Body of pancreas (tissue), 4 donors: ENCODE results near the gene MARCO. TPM values are rescaled to one million over a fixed set of nuclear protein-coding genes. Genes with fewer than 3 reads are reported as not detected.

Source experiments
- ATAC-seq: fragments of 150-250 bp; one replicate; pipeline ENCODE4 v1.9.1; 2016
- DNase-seq, 4 donors: peaks; one replicate each; pipeline ENCODE4 v3.0.0-alpha.2; 2019
- H3K27ac ChIP-seq, 4 donors: fragments of 200-600 bp; sonication (generic); 1 replicate in 3 of 4; 2 replicates in 1 of 4; pipeline versions ENCODE4 v1.5.1 to v1.6.1; 2016 to 2019; ENCODE audit warnings: mild to moderate bottlenecking in 1 of 4, mixed read lengths in 1 of 4, moderate library complexity in 1 of 4
- H3K27me3 ChIP-seq, 2 donors: fragments of 200-600 bp; sonication (generic); one replicate each; pipeline ENCODE4 v1.6.0; 2016; ENCODE audit warnings: mild to moderate bottlenecking in 1 of 2
- H3K36me3 ChIP-seq, 2 donors: fragments of 200-600 bp; sonication (generic); replicated peaks in 1 of 2; 2 replicates each; pipeline ENCODE4 v1.5.1; 2016; ENCODE audit warnings: low read depth in 2 of 2; ENCODE audit not compliant: insufficient read depth in 1 of 2
- H3K4me1 ChIP-seq: fragments of 200-600 bp; sonication (generic); one replicate; pipeline ENCODE4 v1.6.0; 2016
- H3K4me3 ChIP-seq, 2 donors: fragments of 200-600 bp; sonication (generic); 1 replicate in 1 of 2; 2 replicates in 1 of 2; pipeline ENCODE4 v1.5.1; 2016 to 2019
- H3K9me3 ChIP-seq, 3 donors: fragments of 200-600 bp; sonication (generic); 1 replicate in 2 of 3; 2 replicates in 1 of 3; pipeline ENCODE4 v1.5.1; 2016
- CTCF ChIP-seq, 7 experiments: fragments of 450-650 bp in 4 of 7; fragments of 200-600 bp in 3 of 7; sonication (generic) in 3 of 7; IDR thresholded peaks; one replicate each; pipeline ENCODE4 v1.5.1; 2016 to 2019; ENCODE audit warnings: antibody characterized with exemption in 7 of 7
- POLR2A ChIP-seq, 3 donors: fragments of 450-650 bp; IDR thresholded peaks; one replicate each; pipeline ENCODE4 v1.6.1; 2016; ENCODE audit warnings: antibody characterized with exemption in 3 of 3, mild to moderate bottlenecking in 2 of 3
- WGBS, 2 donors: methylation state at CpG; one replicate each; pipeline ENCODE4 v1.1.5; 2017; 5-methylcytosine and 5-hydroxymethylcytosine counted together
- intact Hi-C: fragments of 100-400 bp; cut with DNase I; formaldehyde crosslinking; loops from one replicate; pipeline ENCODE4 v1.15.1; 2023
- total RNA-seq, 2 donors: library from RNA; depleted of rRNA; stranded (reverse); fragments of >200 nt; gene quantifications; one replicate each; pipeline ENCODE4 v1.1.0, GENCODE V29; 2016

MARCO gene
- total RNA-seq, 2 donors from 2014 or later, result 1.0 TPM; not detected in 1

DNA sequence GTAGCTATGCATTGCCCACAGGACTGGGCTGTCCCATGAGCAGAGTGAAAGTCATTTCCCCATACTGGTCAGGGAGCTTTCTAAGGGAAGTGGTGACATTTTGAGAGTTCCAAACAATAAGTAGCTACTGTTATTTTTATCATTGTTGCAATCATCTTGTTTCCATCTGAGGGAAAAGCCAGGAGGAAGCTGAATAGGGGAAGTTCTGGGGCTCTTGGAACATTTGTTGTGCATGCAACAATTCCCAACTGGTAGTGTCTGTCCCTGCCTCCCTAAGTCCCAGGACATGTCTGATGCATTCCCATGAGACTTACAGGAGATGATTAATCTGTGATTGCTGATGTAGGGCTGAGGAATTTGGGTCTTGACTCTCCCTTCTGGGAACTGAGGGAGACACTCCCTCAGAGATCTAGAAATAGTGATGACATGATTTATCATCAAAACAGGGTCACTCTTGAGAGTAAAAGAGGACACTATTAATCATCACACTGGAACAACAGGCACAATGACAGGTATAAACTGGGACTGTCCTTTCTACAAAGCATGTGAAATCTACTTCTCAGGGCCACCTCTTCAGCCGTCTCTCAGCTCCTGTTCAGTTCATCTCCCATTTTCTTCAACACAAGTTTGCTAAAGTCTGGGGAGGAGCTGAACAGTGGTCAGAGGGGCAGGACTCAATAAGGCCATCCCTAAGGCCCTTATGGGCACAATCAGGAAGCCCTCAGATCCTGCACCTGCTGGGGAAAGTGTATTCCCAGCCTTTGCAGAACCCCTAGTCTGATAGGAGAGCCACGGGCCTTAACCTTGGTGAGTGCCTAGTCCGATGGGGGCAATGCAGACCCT lies 28.0 kb upstream of the MARCO start:
- Histone ChIP-seq H3K27me3 (no peaks in the 10 kb centered on the region), H3K36me3 (no peaks in the 10 kb centered on the region), H3K27ac (no peak overlapping the region), H3K4me3 (no peak overlapping the region), H3K4me1 (no peaks in the 10 kb centered on the region), H3K9me3 (no peaks in the 10 kb centered on the region)
- TF ChIP-seq POLR2A (IDR thresholded peaks at IDR 0.05) (no peak), CTCF (IDR thresholded peaks at IDR 0.05) (no peak)
- DNase-seq, result no peak
- intact Hi-C loops, result no loop called here
- no peak for ATAC-seq
- 39 to 61% methylated on average over 2 to 3 of the region's 3 CpGs for WGBS, 2 donors

DNA sequence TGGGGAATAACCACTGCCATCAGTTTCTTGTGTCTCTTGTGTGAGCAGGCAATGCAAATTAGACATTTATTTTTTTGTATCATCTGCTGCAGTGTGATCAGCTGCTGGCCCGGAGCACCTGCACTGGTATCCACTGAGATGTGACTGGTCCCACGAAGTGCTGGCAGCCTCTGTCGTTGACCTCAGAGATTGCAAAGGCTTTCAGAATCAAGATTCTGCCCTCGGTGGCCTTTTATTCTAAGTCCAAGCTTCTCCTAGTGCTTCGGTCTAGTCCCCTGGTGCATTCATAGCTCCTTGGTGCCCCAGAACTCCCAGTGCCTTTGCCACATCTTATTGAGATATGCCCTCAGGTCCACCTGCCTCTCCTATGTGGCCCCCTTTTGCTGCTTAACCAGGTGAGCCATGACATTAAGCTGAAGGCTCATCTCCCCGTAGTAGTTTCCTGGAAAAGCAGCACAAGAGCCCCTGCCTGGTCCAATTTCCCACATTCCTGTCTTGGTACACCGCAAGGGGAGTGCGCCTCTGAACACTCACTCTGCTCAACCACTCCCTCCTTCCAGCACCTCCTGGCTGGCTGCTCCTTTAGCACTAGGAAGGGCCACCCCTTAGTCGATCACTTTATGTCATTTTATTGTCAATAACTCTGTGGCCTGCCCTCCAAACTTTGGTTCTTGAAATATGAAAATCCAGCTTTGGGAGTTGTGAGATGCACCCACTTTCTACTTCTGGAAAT lies 27.1 kb upstream of the MARCO start:
- H3K9me3 ChIP-seq, result no peaks in the 10 kb centered on the region
- WGBS, 2 donors, result 57 to 71% methylated on average over 8 to 9 of the region's 9 CpGs
- TF ChIP-seq POLR2A (IDR thresholded peaks at IDR 0.05) (no peak), CTCF (IDR thresholded peaks at IDR 0.05) (no peak)
- DNase-seq (no peak), ATAC-seq (no peak)
- no peaks in the 10 kb centered on the region for H3K36me3 ChIP-seq
- intact Hi-C loops, result no loop called here
- H3K27ac ChIP-seq, result no peak overlapping the region
- H3K4me3 ChIP-seq, result no peak overlapping the region
- H3K27me3 ChIP-seq, result no peaks in the 10 kb centered on the region
- H3K4me1 ChIP-seq, result no peaks in the 10 kb centered on the region

DNA sequence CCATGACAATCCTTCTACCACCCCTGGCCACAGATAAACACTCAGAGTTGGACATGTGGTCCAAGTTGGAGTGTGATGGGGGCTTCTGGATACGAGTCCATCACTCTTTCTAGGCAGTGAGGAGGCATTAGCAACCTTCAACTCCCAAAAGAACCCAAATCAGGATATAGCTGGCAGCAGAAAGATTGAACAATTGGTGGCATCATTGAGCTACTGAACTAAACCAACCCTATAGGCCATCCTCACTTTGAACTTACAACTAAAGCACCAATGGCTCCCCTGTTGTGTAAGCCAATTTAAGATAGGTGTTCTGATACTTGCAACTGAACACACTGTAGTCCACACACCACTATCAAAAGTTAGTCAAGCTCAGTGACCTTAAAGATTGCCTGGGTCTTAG lies 24.0 kb upstream of the MARCO start:
- WGBS, 2 donors, result 54 to 60% methylated on average over 1 of the region's 1 CpG
- no peak for ATAC-seq
- H3K36me3 ChIP-seq, result no peaks in the 10 kb centered on the region

GRCh38 chr2:118921646-118922045 lies 20.3 kb upstream of the MARCO start:
- no peaks in the 10 kb centered on the region for H3K27me3 ChIP-seq
- WGBS, 2 donors, result 56 to 73% methylated on average over 7 of the region's 7 CpGs
- no peak for ATAC-seq

More for the DNA sequence above, 24.0 kb upstream of the MARCO start:
- Histone ChIP-seq H3K4me3 (no peak overlapping the region), H3K27ac (no peak overlapping the region), H3K9me3 (no peaks in the 10 kb centered on the region), H3K4me1 (no peaks in the 10 kb centered on the region), H3K27me3 (no peaks in the 10 kb centered on the region)
- intact Hi-C loops, result no loop called here
- no peak for DNase-seq
- TF ChIP-seq CTCF (IDR thresholded peaks at IDR 0.05), result no peak
- no peak for TF ChIP-seq POLR2A (IDR thresholded peaks at IDR 0.05)

More at GRCh38 chr2:118921646-118922045, 20.3 kb upstream of the MARCO start:
- Histone ChIP-seq H3K9me3 (no peaks in the 10 kb centered on the region), H3K27ac (no peak overlapping the region), H3K4me3 (no peak overlapping the region), H3K4me1 (no peaks in the 10 kb centered on the region), H3K36me3 (no peaks in the 10 kb centered on the region)
- intact Hi-C loops, result no loop called here
- no peak for TF ChIP-seq POLR2A (IDR thresholded peaks at IDR 0.05)
- no peak for TF ChIP-seq CTCF (IDR thresholded peaks at IDR 0.05)
- no peak for DNase-seq
